Hepatocyte (in vitro differentiated cells): Measurements from ENCODE around the gene GNG11. TPM values are rescaled to one million over a fixed set of nuclear protein-coding genes. Genes with fewer than 3 reads are reported as not detected.

ENCODE experiments used
- DNase-seq: peaks from one replicate; pipeline ENCODE4 v3.0.0-alpha.2; 2016; ENCODE audit warnings: low spot score
- H2AFZ ChIP-seq: fragments of 200-600 bp; sonication (generic); 2 replicates; pipeline ENCODE4 v1.6.0; 2016; ENCODE audit warnings: antibody characterized with exemption, mild to moderate bottlenecking
- H3K27ac ChIP-seq: fragments of 200-600 bp; sonication (generic); 2 replicates; pipeline ENCODE4 v1.5.1; 2016; ENCODE audit warnings: mild to moderate bottlenecking
- H3K27me3 ChIP-seq: fragments of 200-600 bp; sonication (generic); 2 replicates; pipeline ENCODE4 v1.6.1; 2016
- H3K36me3 ChIP-seq: fragments of 200-600 bp; sonication (generic); replicated peaks from 2 replicates; pipeline ENCODE4 v1.5.1; 2016; ENCODE audit warnings: low read depth; ENCODE audit not compliant: insufficient read depth
- H3K4me1 ChIP-seq: fragments of 200-600 bp; sonication (generic); 2 replicates; pipeline ENCODE4 v1.5.1; 2016; ENCODE audit warnings: mild to moderate bottlenecking, moderate library complexity; ENCODE audit not compliant: insufficient read depth
- H3K4me2 ChIP-seq: fragments of 200-600 bp; sonication (generic); 2 replicates; pipeline ENCODE4 v1.6.0; 2016
- H3K4me3 ChIP-seq: fragments of 200-600 bp; sonication (generic); 2 replicates; pipeline ENCODE4 v1.5.1; 2016; ENCODE audit warnings: mild to moderate bottlenecking
- H3K79me2 ChIP-seq: fragments of 200-600 bp; sonication (generic); 2 replicates; pipeline ENCODE4 v1.6.0; 2017; ENCODE audit warnings: mild to moderate bottlenecking
- H3K9me2 ChIP-seq: fragments of 200-600 bp; sonication (generic); replicated peaks from 2 replicates; pipeline ENCODE4 v1.6.0; 2017; ENCODE audit warnings: mild to moderate bottlenecking; ENCODE audit not compliant: insufficient read depth
- H3K9me3 ChIP-seq: fragments of 200-600 bp; sonication (generic); 2 replicates; pipeline ENCODE4 v1.5.1; 2016; ENCODE audit warnings: low read depth, mild to moderate bottlenecking
- H4K20me1 ChIP-seq: fragments of 200-600 bp; sonication (generic); 2 replicates; pipeline ENCODE4 v1.6.0; 2016; ENCODE audit warnings: mild to moderate bottlenecking; ENCODE audit not compliant: insufficient read depth, poor library complexity, severe bottlenecking
- EZH2 ChIP-seq: fragments of 200-600 bp; sonication (generic); IDR thresholded peaks from 2 replicates; pipeline ENCODE4 v1.6.1; 2016; ENCODE audit warnings: antibody characterized with exemption, mild to moderate bottlenecking, borderline replicate concordance
- EZH2phosphoT487 ChIP-seq: fragments of 200-600 bp; sonication (generic); IDR thresholded peaks from one replicate; pipeline ENCODE4 v1.6.1; 2018; ENCODE audit warnings: antibody characterized with exemption, mild to moderate bottlenecking, low read depth, moderate library complexity; ENCODE audit not compliant: unreplicated experiment, severe bottlenecking
- WGBS: methylation state at CpG from one replicate; pipeline ENCODE4 v1.1.6; 2016; ENCODE audit warnings: low lambda C conversion rate; ENCODE audit errors: missing lambda C conversion rate; 5-methylcytosine and 5-hydroxymethylcytosine counted together
- polyA plus RNA-seq: library from polyadenylated mRNA; unstranded; fragments of >200 nt; fragmentation: Nextera tagmentation; extraction: Ambion mirVana; gene quantifications from 2 replicates; pipeline ENCODE4 v1.2.1, GENCODE V29; 2016
- total RNA-seq: library from RNA; depleted of rRNA; stranded (reverse); fragments of >200 nt; gene quantifications from 2 replicates; pipeline ENCODE4 v1.2.3, GENCODE V29; 2014
- TF ChIP-seq, protein P1 (sequence below): fragments of 200-600 bp; sonication (generic); IDR thresholded peaks from 2 replicates; pipeline ENCODE4 v1.5.1; 2016; ENCODE audit warnings: antibody characterized with exemption, mild to moderate bottlenecking; ENCODE audit not compliant: poor library complexity

Gene GNG11
- total and polyA plus RNA-seq, 2 experiments from 2014 or later: 11.2 to 18.0 TPM

DNA sequence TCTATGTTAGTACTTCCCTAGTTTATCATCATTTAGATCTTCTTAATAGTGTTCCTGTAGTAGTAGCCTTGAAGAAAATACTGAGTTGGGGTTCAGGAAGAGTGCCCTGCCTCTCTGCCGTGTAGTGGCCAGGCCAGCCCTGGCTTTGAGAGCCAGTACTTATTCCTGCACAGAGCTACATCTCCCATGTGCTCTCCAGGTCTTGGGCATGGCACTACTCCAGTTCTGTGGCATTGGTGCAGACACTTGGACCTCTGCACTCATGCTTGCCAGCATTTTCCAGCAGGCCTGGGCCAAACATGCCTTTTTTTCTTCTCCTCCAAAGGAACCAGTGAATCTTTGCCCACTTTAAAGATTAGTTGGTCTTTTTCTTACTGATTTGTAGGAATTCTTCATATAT lies 5.3 kb downstream of the GNG11 start:
- H3K9me2 ChIP-seq: no peaks in the 10 kb centered on the region
- no peak for DNase-seq
- peaks cover 6% of the 10 kb centered on the region for H3K79me2 ChIP-seq
- no peaks in the 10 kb centered on the region for H3K36me3 ChIP-seq
- WGBS: 82% methylated on average over 1 of the region's 1 CpG
- H3K4me3 ChIP-seq: no peak overlapping the region
- no peak overlapping the region for H3K27ac ChIP-seq
- H3K4me2 ChIP-seq: no peak overlapping the region
- TF ChIP-seq EZH2: no peak
- TF ChIP-seq, protein P1, sequence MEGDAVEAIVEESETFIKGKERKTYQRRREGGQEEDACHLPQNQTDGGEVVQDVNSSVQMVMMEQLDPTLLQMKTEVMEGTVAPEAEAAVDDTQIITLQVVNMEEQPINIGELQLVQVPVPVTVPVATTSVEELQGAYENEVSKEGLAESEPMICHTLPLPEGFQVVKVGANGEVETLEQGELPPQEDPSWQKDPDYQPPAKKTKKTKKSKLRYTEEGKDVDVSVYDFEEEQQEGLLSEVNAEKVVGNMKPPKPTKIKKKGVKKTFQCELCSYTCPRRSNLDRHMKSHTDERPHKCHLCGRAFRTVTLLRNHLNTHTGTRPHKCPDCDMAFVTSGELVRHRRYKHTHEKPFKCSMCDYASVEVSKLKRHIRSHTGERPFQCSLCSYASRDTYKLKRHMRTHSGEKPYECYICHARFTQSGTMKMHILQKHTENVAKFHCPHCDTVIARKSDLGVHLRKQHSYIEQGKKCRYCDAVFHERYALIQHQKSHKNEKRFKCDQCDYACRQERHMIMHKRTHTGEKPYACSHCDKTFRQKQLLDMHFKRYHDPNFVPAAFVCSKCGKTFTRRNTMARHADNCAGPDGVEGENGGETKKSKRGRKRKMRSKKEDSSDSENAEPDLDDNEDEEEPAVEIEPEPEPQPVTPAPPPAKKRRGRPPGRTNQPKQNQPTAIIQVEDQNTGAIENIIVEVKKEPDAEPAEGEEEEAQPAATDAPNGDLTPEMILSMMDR: no peak
- TF ChIP-seq EZH2phosphoT487: no peak
- H3K9me3 ChIP-seq: no peaks in the 10 kb centered on the region
- H3K4me1 ChIP-seq: no peaks in the 10 kb centered on the region
- peaks cover 4% of the 10 kb centered on the region for H3K27me3 ChIP-seq
- no peak overlapping the region for H2AFZ ChIP-seq
- no peaks in the 10 kb centered on the region for H4K20me1 ChIP-seq

DNA sequence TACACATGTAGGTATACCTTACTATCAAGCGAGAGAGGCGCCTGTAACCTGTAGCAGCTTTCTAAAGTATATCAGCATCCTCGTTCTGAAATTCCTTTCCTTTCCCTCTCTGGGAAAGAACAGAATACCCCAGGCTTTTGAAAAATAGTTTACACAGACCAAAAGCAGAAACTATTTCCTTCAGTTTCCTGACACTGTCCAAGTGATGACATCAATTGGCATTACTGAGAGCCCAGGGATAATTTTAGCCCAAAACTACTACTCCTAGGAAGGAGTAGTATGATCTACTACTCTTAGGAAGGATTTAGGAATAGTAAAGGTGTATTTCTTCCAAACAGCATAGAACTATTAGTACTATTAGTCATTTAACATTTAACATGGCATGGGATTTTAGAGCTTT lies 6.0 kb downstream of the GNG11 start:
- Histone ChIP-seq H3K27me3 (no peaks in the 10 kb centered on the region), H2AFZ (no peak overlapping the region), H3K27ac (no peak overlapping the region), H3K36me3 (no peaks in the 10 kb centered on the region), H3K9me2 (no peaks in the 10 kb centered on the region), H3K79me2 (peaks cover 6% of the 10 kb centered on the region), H4K20me1 (no peaks in the 10 kb centered on the region), H3K9me3 (no peaks in the 10 kb centered on the region), H3K4me2 (no peak overlapping the region), H3K4me3 (no peak overlapping the region), H3K4me1 (no peaks in the 10 kb centered on the region)
- TF ChIP-seq EZH2phosphoT487: no peak
- no peak for TF ChIP-seq EZH2
- TF ChIP-seq, protein P1: no peak
- WGBS: 87% methylated on average over 3 of the region's 3 CpGs
- DNase-seq: no peak

DNA sequence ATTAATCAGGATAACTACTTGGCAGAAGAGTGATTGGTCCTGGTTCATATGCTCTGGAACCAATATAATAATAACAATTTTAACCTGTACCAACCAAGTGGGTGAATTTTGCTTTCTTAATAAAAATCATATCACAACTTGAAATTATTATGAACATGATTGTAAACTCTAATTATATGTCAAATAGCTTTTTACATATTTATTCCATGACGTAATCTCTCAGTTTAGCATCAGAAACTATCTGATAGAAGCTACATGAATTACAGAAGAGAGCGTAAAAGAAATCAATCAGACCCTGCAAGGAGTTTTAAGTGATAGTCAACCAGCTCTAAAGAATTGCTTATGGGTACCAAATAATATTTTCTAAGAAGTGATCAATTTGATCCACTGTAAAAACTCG lies 10.1 kb downstream of the GNG11 start:
- H3K79me2 ChIP-seq: no peaks in the 10 kb centered on the region
- no peaks in the 10 kb centered on the region for H3K9me2 ChIP-seq
- no peak overlapping the region for H3K4me2 ChIP-seq
- H3K4me1 ChIP-seq: no peaks in the 10 kb centered on the region
- no peaks in the 10 kb centered on the region for H3K9me3 ChIP-seq
- H3K27me3 ChIP-seq: no peaks in the 10 kb centered on the region
- no peak overlapping the region for H3K27ac ChIP-seq
- H2AFZ ChIP-seq: no peak overlapping the region
- no peak overlapping the region for H3K4me3 ChIP-seq
- no peaks in the 10 kb centered on the region for H3K36me3 ChIP-seq
- TF ChIP-seq EZH2phosphoT487: no peak
- TF ChIP-seq EZH2: no peak
- TF ChIP-seq, protein P1: no peak
- DNase-seq: no peak
- H4K20me1 ChIP-seq: no peaks in the 10 kb centered on the region
- 84% methylated on average over 3 of the region's 3 CpGs for WGBS

DNA sequence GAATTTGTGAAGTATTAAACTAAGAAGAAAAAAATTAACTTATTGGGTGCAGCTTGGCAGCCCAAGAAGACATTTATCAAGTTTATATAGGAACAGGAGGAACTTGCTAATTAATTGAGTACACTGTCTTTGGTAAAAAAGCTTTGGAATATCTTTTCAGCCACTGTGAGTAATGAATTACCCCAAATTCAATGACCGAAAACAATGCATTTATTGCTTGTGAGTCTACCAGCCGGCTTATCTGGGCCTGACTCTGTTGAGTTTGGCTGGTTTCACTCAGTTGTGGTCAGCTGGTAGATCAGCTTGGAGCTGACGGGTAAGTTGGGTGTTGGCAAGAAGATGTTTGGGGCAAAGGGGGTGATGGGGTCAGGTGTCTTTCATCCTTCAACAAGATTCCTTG lies 11.6 kb downstream of the GNG11 start:
- Histone ChIP-seq H3K4me3 (no peak overlapping the region), H2AFZ (no peak overlapping the region), H3K36me3 (no peaks in the 10 kb centered on the region), H3K79me2 (no peaks in the 10 kb centered on the region), H4K20me1 (no peaks in the 10 kb centered on the region), H3K9me3 (no peaks in the 10 kb centered on the region), H3K27me3 (no peaks in the 10 kb centered on the region), H3K9me2 (no peaks in the 10 kb centered on the region), H3K4me2 (no peak overlapping the region), H3K27ac (no peak overlapping the region), H3K4me1 (no peaks in the 10 kb centered on the region)
- TF ChIP-seq, protein P1: no peak
- TF ChIP-seq EZH2: no peak
- TF ChIP-seq EZH2phosphoT487: no peak
- 85% methylated on average over 3 of the region's 3 CpGs for WGBS
- DNase-seq: no peak
